A673 (cell line): ENCODE results near the gene TRAPPC2L. TPM values are rescaled to one million over a fixed set of nuclear protein-coding genes. Genes with fewer than 3 reads are reported as not detected.
"Not testable (repeated sequence)": the region's sequence is repeated elsewhere in the genome, so short reads cannot be mapped to it uniquely, and the experiment has no call there.

Experiments used
- BruUV-seq: library from RNA; stranded (reverse); fragments of 400-500 nt; replicated peaks from 2 replicates; lab custom pipeline; 2021; lab: Mats Ljungman, UMichigan
- CTCF ChIA-PET: fragments of 300-600 bp; sonication (Branson Sonifier 250); formaldehyde crosslinking; loops from one replicate; lab custom pipeline; 2022; ENCODE audit warnings: antibody characterized with exemption; lab: Charles Lee
- POLR2A ChIA-PET: fragments of 300-600 bp; sonication (Branson Sonifier 250); formaldehyde crosslinking; loops from one replicate; lab custom pipeline; 2022; ENCODE audit warnings: antibody characterized with exemption; ENCODE audit not compliant: low non-redundant PET; lab: Charles Lee
- DNase-seq: peaks from one replicate; pipeline ENCODE4 v3.0.0-alpha.2; 2015; ENCODE audit warnings: low spot score
- H3K27ac ChIP-seq: fragments of 200-600 bp; sonication (generic); 2 replicates; pipeline ENCODE4 v1.5.1; 2016; ENCODE audit warnings: mixed run types, low read depth, mild to moderate bottlenecking, mixed read lengths, antibody characterized with exemption, low read length; ENCODE audit not compliant: poor library complexity, severe bottlenecking
- H3K27me3 ChIP-seq: fragments of 200-600 bp; sonication (generic); replicated peaks from 2 replicates; pipeline ENCODE4 v1.6.1; 2017; ENCODE audit warnings: mixed run types, low read depth, mild to moderate bottlenecking, mixed read lengths, antibody characterized with exemption, low read length; ENCODE audit not compliant: insufficient read depth, poor library complexity
- H3K36me3 ChIP-seq: fragments of 200-600 bp; sonication (generic); 2 replicates; pipeline ENCODE4 v1.6.1; 2016; ENCODE audit warnings: mixed run types, mild to moderate bottlenecking, mixed read lengths, antibody characterized with exemption, low read length; ENCODE audit not compliant: insufficient read depth, poor library complexity, severe bottlenecking
- H3K4me1 ChIP-seq: fragments of 200-600 bp; sonication (generic); 2 replicates; pipeline ENCODE4 v1.6.1; 2017; ENCODE audit warnings: mixed run types, mild to moderate bottlenecking, mixed read lengths, antibody characterized with exemption, low read length; ENCODE audit not compliant: insufficient read depth, poor library complexity, severe bottlenecking
- H3K4me3 ChIP-seq: fragments of 200-600 bp; sonication (generic); 2 replicates; pipeline ENCODE4 v1.5.1; 2016; ENCODE audit warnings: low read depth, mixed run types, mild to moderate bottlenecking, mixed read lengths, low read length; ENCODE audit not compliant: poor library complexity, severe bottlenecking
- H3K9me3 ChIP-seq: fragments of 200-600 bp; sonication (generic); 2 replicates; pipeline ENCODE4 v1.6.1; 2016; ENCODE audit warnings: mixed run types, low read depth, mild to moderate bottlenecking, mixed read lengths, antibody characterized with exemption, low read length; ENCODE audit not compliant: poor library complexity, severe bottlenecking
- EZH2 ChIP-seq: fragments of 200-600 bp; sonication (generic); IDR thresholded peaks from 2 replicates; pipeline ENCODE4 v1.6.1; 2017; ENCODE audit warnings: borderline replicate concordance, low read depth, mild to moderate bottlenecking, mixed read lengths, antibody characterized with exemption, low read length; ENCODE audit not compliant: poor library complexity, severe bottlenecking
- intact Hi-C: fragments of 100-400 bp; cut with micrococcal nuclease; formaldehyde crosslinking; loops from one replicate; pipeline ENCODE4 v1.10.0; 2022; ENCODE audit not compliant: unreplicated experiment
- total RNA-seq: library from RNA; stranded (reverse); gene quantifications from 2 replicates; pipeline ENCODE4 v1.2.3, GENCODE V29; 2021
- TF ChIP-seq, protein P1 (sequence below): fragments of 300-800, 200-600 bp; sonication (generic); conservative IDR thresholded peaks from 2 replicates; pipeline ENCODE4 v1.5.1; 2017; ENCODE audit warnings: low read depth, mild to moderate bottlenecking, antibody characterized with exemption, low read length, moderate library complexity, mixed read lengths

Gene TRAPPC2L
- total RNA-seq, 1 experiment from 2014 or later, result 98.6 TPM

DNA sequence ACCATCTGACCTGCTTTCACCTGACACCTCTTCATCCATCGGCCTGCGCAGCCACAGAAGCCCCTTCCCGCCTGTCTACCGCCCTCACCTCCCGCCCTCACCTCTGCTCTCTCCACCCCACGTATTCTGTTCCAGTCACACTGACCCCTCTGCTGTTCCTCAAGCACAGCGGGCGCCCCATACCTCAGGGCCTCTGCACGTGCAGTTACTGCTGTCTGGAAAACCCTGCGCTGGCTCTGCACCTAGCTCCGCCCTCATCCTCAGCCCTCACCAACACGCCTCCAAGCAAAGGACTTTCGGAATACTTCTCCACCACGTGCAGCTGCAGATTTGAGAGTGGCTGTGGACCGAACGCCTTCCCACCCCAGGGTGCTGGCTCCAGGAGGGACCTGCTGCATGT is 34.2 kb downstream of the TRAPPC2L start:
- CTCF ChIA-PET, result no interaction called here
- BruUV-seq, result no TSS peak
- intact Hi-C loops, result no loop called here

DNA sequence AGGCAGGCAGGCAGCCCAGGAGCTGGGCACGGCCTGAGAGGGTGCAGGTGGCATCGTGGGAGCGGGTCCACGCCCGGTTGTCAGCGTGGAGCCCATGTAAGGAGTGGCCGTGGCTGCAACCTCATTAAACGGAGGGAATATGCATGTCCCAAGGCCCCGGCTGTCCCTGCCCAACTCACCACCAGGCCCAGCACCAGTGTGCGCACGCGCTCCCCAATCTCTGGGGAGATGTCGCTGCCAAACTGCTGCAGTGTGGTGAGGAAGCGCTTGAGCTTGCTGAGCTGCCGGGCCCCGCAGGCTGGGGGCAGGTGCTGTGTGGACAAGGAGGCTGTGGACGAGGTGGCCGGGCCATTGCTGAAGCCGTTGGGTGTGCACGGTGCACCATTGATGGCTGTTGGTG is 35.1 kb downstream of the TRAPPC2L start:
- intact Hi-C loops, result no loop called here
- no peak for DNase-seq
- H3K36me3 ChIP-seq, result no peaks in the 10 kb centered on the region
- no peaks in the 10 kb centered on the region for H3K27me3 ChIP-seq
- no TSS peak for BruUV-seq
- no peaks in the 10 kb centered on the region for H3K9me3 ChIP-seq
- H3K27ac ChIP-seq, result no peak overlapping the region
- H3K4me1 ChIP-seq, result peaks cover 6% of the 10 kb centered on the region
- ChIA-PET POLR2A (no interaction called here), CTCF (no interaction called here)
- no peak for TF ChIP-seq EZH2
- TF ChIP-seq, protein P1, sequence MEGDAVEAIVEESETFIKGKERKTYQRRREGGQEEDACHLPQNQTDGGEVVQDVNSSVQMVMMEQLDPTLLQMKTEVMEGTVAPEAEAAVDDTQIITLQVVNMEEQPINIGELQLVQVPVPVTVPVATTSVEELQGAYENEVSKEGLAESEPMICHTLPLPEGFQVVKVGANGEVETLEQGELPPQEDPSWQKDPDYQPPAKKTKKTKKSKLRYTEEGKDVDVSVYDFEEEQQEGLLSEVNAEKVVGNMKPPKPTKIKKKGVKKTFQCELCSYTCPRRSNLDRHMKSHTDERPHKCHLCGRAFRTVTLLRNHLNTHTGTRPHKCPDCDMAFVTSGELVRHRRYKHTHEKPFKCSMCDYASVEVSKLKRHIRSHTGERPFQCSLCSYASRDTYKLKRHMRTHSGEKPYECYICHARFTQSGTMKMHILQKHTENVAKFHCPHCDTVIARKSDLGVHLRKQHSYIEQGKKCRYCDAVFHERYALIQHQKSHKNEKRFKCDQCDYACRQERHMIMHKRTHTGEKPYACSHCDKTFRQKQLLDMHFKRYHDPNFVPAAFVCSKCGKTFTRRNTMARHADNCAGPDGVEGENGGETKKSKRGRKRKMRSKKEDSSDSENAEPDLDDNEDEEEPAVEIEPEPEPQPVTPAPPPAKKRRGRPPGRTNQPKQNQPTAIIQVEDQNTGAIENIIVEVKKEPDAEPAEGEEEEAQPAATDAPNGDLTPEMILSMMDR, result no peak
- no peak overlapping the region for H3K4me3 ChIP-seq

More for the DNA sequence above, 34.2 kb downstream of the TRAPPC2L start:
- no peaks in the 10 kb centered on the region for H3K9me3 ChIP-seq
- no peaks in the 10 kb centered on the region for H3K36me3 ChIP-seq
- H3K27me3 ChIP-seq, result no peaks in the 10 kb centered on the region
- no peak overlapping the region for H3K27ac ChIP-seq
- POLR2A ChIA-PET, result no interaction called here
- DNase-seq, result no peak
- H3K4me1 ChIP-seq, result peaks cover 6% of the 10 kb centered on the region
- no peak overlapping the region for H3K4me3 ChIP-seq
- no peak for TF ChIP-seq EZH2
- TF ChIP-seq, protein P1, result no peak

DNA sequence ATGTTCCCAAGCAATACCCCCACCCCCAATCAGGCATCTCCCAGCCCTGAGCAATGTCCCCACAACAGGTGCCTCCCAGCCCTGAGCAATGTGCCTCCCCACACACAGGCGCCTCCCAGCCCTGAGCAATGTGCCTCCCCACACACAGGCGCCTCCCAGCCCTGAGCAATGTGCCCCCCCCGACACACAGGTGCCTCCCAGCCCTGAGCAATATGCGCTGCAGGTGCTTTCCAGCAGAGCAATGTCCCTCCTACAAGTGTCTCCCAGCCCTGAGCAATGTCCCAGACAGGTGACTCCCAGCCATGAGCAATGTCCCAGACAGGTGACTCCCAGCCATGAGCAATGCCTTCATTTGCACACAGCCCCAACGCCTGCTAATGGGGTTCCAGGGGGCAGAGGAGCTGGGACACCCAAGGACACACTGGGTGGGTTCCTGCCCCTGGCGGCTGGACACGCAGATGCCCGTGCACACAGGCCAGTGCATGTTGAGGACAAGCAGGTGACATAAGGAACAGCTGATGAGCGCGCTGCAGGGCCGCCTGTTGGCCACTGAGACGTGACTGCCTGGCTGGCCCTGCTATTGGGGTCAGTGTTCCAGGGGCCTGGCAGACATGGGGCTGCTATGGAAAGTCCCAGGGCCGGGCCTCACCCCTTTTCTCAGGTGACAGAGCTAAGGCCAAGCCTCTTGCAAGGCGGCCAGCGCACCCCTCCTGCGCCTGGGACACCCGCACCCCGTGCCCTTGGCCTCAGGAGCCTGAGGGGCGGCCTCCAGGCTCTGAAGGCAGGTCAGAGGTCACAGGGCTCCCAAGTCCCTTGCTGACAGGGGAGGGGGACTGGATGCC is 36.4 kb downstream of the TRAPPC2L start:
- no peaks in the 10 kb centered on the region for H3K27me3 ChIP-seq
- H3K4me1 ChIP-seq, result peaks cover 6% of the 10 kb centered on the region
- no peak for DNase-seq
- no peaks in the 10 kb centered on the region for H3K9me3 ChIP-seq
- no peak overlapping the region for H3K27ac ChIP-seq
- no TSS peak for BruUV-seq
- TF ChIP-seq EZH2, result no peak
- TF ChIP-seq, protein P1, result no peak
- no peak overlapping the region for H3K4me3 ChIP-seq
- POLR2A ChIA-PET, result interaction anchor here (0.6 kb wide), 1 partner anchor 712 kb away, joined by 4 read pairs; no protein-coding TSS in a partner anchor
- H3K36me3 ChIP-seq, result no peaks in the 10 kb centered on the region
- CTCF ChIA-PET, result no interaction called here
- intact Hi-C loops, result no loop called here

DNA sequence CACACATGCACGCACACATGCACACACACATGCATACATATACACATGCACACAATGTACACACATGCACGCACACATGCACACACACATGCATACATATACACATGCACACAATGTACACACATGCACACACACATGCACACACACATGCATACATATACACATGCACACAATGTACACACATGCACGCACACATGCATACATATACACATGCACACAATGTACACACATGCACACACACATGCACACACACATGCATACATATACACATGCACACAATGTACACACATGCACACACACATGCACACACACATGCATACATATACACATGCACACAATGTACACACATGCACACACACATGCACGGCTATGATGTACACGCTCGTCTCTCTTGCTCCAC is 37.3 kb downstream of the TRAPPC2L start:
- H3K4me1 ChIP-seq, BruUV-seq, H3K27ac ChIP-seq, H3K4me3 ChIP-seq, H3K9me3 ChIP-seq, H3K36me3 ChIP-seq, H3K27me3 ChIP-seq, DNase-seq, intact Hi-C loops, CTCF ChIA-PET: not testable (repeated sequence)
- POLR2A ChIA-PET, result interaction anchor here (0.6 kb wide), 1 partner anchor 713 kb away, joined by 4 read pairs; no protein-coding TSS in a partner anchor
